ENCODE data around the gene SHC3.

SHC3 gene

GRCh38 chr9:89153232-89154017 is 25.2 kb downstream of the SHC3 start:
- DNase-seq: no peak

GRCh38 chr9:89149726-89150125 is 28.9 kb downstream of the SHC3 start:
- DNase-seq: no peak

GRCh38 chr9:89145097-89145496 is 33.5 kb downstream of the SHC3 start:
- DNase-seq: no peak

GRCh38 chr9:89144238-89144637 is 34.4 kb downstream of the SHC3 start:
- no peak for DNase-seq

- no peak for DNase-seq
These were observed 35.4 kb downstream of the SHC3 start for GRCh38 chr9:89143266-89143665.

- no peak for DNase-seq
These were observed 39.2 kb downstream of the SHC3 start for GRCh38 chr9:89139455-89139854.

- no peak for DNase-seq
These were observed 39.9 kb downstream of the SHC3 start for GRCh38 chr9:89138463-89139390.

- no peak for DNase-seq
These were observed 40.8 kb downstream of the SHC3 start for GRCh38 chr9:89137542-89138462.

- DNase-seq: no peak
These were observed 42.9 kb downstream of the SHC3 start for GRCh38 chr9:89135591-89136166.

- no peak for DNase-seq
These were observed 43.9 kb downstream of the SHC3 start for GRCh38 chr9:89134709-89135108.

- no peak for DNase-seq
These were observed 55.7 kb downstream of the SHC3 start for GRCh38 chr9:89122949-89123348.

GRCh38 chr9:89120704-89121103 is 57.9 kb downstream of the SHC3 start:
- DNase-seq: no peak

GRCh38 chr9:89116805-89117192 is 61.8 kb downstream of the SHC3 start:
- DNase-seq: no peak

GRCh38 chr9:89116064-89116804 is 62.4 kb downstream of the SHC3 start:
- no peak for DNase-seq

GRCh38 chr9:89115426-89115825 is 63.2 kb downstream of the SHC3 start:
- DNase-seq: no peak

GRCh38 chr9:89114741-89115140 is 63.9 kb downstream of the SHC3 start:
- DNase-seq: no peak

GRCh38 chr9:89113851-89114250 is 64.8 kb downstream of the SHC3 start:
- no peak for DNase-seq

GRCh38 chr9:89112243-89112642 is 66.4 kb downstream of the SHC3 start:
- DNase-seq: no peak

- DNase-seq: no peak
These were observed 69.0 kb downstream of the SHC3 start for GRCh38 chr9:89109666-89110065.

GRCh38 chr9:89107406-89107805 is 71.2 kb downstream of the SHC3 start:
- DNase-seq: no peak

- DNase-seq: no peak
These were observed 72.3 kb downstream of the SHC3 start for GRCh38 chr9:89106224-89106851.

All from cortex of kidney (tissue), 1 donor.